Measurements from ENCODE around the gene COL4A2. TPM values are rescaled to one million over a fixed set of nuclear protein-coding genes. Genes with fewer than 3 reads are reported as not detected.

Gene COL4A2
- total RNA-seq, 2 experiments from 2014 or later: not detected

DNA sequence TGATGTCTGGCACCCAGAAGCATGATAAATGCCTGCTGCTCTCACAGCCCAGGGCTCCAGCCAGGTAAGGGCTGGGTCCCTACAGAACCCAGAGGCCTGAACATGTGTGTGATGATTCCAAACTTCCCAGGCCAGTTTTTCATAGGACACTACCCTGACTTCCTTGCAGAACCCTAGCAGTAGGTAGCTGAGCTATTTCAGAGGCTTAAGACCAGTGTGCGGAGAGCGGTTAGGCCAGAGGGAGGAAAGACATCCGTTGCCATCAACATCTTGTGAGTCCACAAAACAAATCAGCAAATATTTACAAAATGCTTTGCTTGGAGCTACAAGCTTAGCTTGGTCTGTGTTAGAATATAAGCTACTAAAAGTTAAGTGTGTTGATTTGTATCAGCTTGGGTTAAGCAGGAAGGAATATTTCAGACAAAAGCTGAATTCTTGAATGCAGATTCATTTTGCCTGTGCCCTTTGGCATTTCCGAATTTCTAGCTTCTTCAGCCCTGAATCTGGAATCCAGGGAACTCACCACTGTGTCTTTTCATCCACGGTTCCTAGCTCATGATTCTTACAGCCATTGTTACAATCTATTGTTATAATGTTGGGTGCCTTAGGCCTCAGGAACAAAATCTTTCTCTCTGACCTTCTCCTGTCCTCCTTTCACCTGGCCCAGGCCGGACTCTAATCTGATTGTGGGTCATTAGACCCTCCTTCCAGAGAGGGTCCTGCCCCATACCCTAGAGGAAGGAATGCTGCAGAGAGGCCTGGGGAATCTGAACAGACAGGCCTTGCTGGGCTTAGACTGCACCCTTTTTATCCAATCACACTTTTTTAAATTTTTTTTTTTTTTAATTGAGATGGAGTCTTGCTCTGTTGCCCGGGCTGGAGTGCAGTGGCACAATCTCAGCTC is 242.1 kb downstream of the COL4A2 start:
- no peak overlapping the region for H3K27ac Mint-ChIP-seq
- peaks cover 4% of the 10 kb centered on the region for H3K36me3 Mint-ChIP-seq (ENCODE audit: low read depth)
- intact Hi-C loops (cut with micrococcal nuclease): no loop called here
- ATAC-seq (no peak), DNase-seq (no peak)
- no peak overlapping the region for H3K4me3 Mint-ChIP-seq
- no peak for TF ChIP-seq CTCF (IDR thresholded peaks at IDR 0.05)
- H3K9me3 Mint-ChIP-seq: no peaks in the 10 kb centered on the region
- no peaks in the 10 kb centered on the region for H3K27me3 Mint-ChIP-seq
- H3K4me1 Mint-ChIP-seq (ENCODE audit: low read depth): no peaks in the 10 kb centered on the region
- ChIA-PET CTCF (interaction anchor here (0.7 kb wide), 1 partner anchor 12 kb away, joined by 3 read pairs; the partner anchor contains the start of gene RAB20), POLR2A (no interaction called here)

DNA sequence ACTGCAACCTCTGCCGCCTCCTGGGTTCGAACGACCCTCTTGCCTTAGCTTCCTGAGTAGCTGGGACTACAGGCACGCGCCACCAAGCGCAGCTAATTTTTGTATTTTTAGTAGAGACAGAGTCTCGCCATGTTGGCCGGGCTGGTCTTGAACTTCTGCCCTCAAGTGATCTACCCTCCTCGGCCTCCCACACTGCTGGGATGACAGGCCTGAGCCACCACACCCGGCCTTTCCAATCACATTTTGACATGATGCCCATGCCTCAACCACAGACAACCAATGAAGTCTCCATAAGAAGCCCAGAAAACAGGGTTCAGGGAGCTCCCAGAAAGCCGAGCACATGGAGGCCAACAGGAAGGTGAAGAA is 242.7 kb downstream of the COL4A2 start:
- Mint-ChIP-seq H3K9me3 (no peaks in the 10 kb centered on the region), H3K4me1 (ENCODE audit: low read depth) (no peaks in the 10 kb centered on the region), H3K4me3 (no peak overlapping the region), H3K27me3 (no peaks in the 10 kb centered on the region), H3K36me3 (ENCODE audit: low read depth) (peaks cover 4% of the 10 kb centered on the region), H3K27ac (no peak overlapping the region)
- ChIA-PET CTCF (no interaction called here), POLR2A (no interaction called here)
- no peak for TF ChIP-seq CTCF (IDR thresholded peaks at IDR 0.05)
- ATAC-seq: no peak
- intact Hi-C loops (cut with micrococcal nuclease): no loop called here
- no peak for DNase-seq

GRCh38 chr13:110551284-110551683 is 244.2 kb downstream of the COL4A2 start:
- Mint-ChIP-seq H3K27me3 (no peaks in the 10 kb centered on the region), H3K4me1 (ENCODE audit: low read depth) (no peaks in the 10 kb centered on the region), H3K4me3 (no peak overlapping the region), H3K36me3 (ENCODE audit: low read depth) (no peaks in the 10 kb centered on the region), H3K9me3 (no peaks in the 10 kb centered on the region), H3K27ac (no peak overlapping the region)
- no peak for TF ChIP-seq CTCF (IDR thresholded peaks at IDR 0.05)
- ATAC-seq (no peak), DNase-seq (no peak)
- ChIA-PET POLR2A (interaction anchor here (1.5 kb wide), 1 partner anchor 10 kb away, joined by 3 read pairs; the partner anchor contains the start of gene RAB20), CTCF (no interaction called here)
- intact Hi-C loops (cut with micrococcal nuclease): no loop called here

GRCh38 chr13:110552767-110553166 is 245.7 kb downstream of the COL4A2 start:
- H3K36me3 Mint-ChIP-seq (ENCODE audit: low read depth): no peaks in the 10 kb centered on the region

More at GRCh38 chr13:110552767-110553166, 245.7 kb downstream of the COL4A2 start:
- H3K9me3 Mint-ChIP-seq: no peaks in the 10 kb centered on the region
- intact Hi-C loops (cut with micrococcal nuclease): no loop called here
- no peaks in the 10 kb centered on the region for H3K4me1 Mint-ChIP-seq (ENCODE audit: low read depth)
- TF ChIP-seq CTCF (IDR thresholded peaks at IDR 0.05): no peak
- ChIA-PET POLR2A (no interaction called here), CTCF (no interaction called here)
- H3K4me3 Mint-ChIP-seq: no peak overlapping the region
- no peak for ATAC-seq
- no peaks in the 10 kb centered on the region for H3K27me3 Mint-ChIP-seq
- no peak overlapping the region for H3K27ac Mint-ChIP-seq
- DNase-seq: no peak
